Bronchial epithelial cell (primary cell): ENCODE results near the gene SHROOM4. TPM values are rescaled to one million over a fixed set of nuclear protein-coding genes. Genes with fewer than 3 reads are reported as not detected.

Experiments used
- DNase-seq: peaks from one replicate; pipeline ENCODE4 v3.0.0-alpha.2; 2010; ENCODE audit warnings: low read depth
- FAIRE-seq: peaks from 2 replicates; lab custom pipeline; 2011; peaks lifted over from hg19 to GRCh38; lab: Jason Lieb, UNC
- H3K27me3 ChIP-seq: 2 replicates; pipeline ENCODE4 v1.5.1; 2011; ENCODE audit warnings: low read length; ENCODE audit not compliant: control insufficient read depth, insufficient read depth
- H3K36me3 ChIP-seq: 2 replicates; pipeline ENCODE4 v1.5.1; 2011; ENCODE audit warnings: low read length; ENCODE audit not compliant: control insufficient read depth, insufficient read depth
- H3K4me3 ChIP-seq: 2 replicates; pipeline ENCODE4 v1.5.1; 2011; ENCODE audit warnings: mild to moderate bottlenecking, low read depth, low read length, control low read depth
- CTCF ChIP-seq: IDR thresholded peaks from 2 replicates; pipeline ENCODE4 v1.5.1; 2011; ENCODE audit warnings: mild to moderate bottlenecking, moderate library complexity, low read length, control low read depth, inconsistent platforms; ENCODE audit not compliant: insufficient read depth, severe bottlenecking
- total RNA-seq: library from RNA; depleted of rRNA; stranded (reverse); fragments of >200 nt; gene quantifications from 2 replicates; pipeline ENCODE4 v1.2.1, GENCODE V29; 2014

Gene SHROOM4
- total RNA-seq, 1 donor from 2014 or later: 0.26 TPM

- no peak for TF ChIP-seq CTCF
- H3K36me3 ChIP-seq: no peaks in the 10 kb centered on the region
- FAIRE-seq: no peak
- no peak overlapping the region for H3K4me3 ChIP-seq
- no peaks in the 10 kb centered on the region for H3K27me3 ChIP-seq
- DNase-seq: no peak
Observed at GRCh38 chrX:50586407-50586806, 227.6 kb downstream of the SHROOM4 start.

- FAIRE-seq (no peak), DNase-seq (no peak)
- H3K36me3 ChIP-seq: no peaks in the 10 kb centered on the region
- no peaks in the 10 kb centered on the region for H3K27me3 ChIP-seq
- H3K4me3 ChIP-seq: no peak overlapping the region
- TF ChIP-seq CTCF: no peak
Observed at GRCh38 chrX:50581405-50581804, 232.6 kb downstream of the SHROOM4 start.

GRCh38 chrX:50579955-50580354, 234.0 kb downstream of the SHROOM4 start:
- Histone ChIP-seq H3K4me3 (no peak overlapping the region), H3K27me3 (no peaks in the 10 kb centered on the region), H3K36me3 (no peaks in the 10 kb centered on the region)
- FAIRE-seq: peak; percentile 43
- DNase-seq: peak; percentile 60
- peak; percentile 46 for TF ChIP-seq CTCF

GRCh38 chrX:50577326-50577725, 236.7 kb downstream of the SHROOM4 start:
- Histone ChIP-seq H3K36me3 (no peaks in the 10 kb centered on the region), H3K4me3 (no peak overlapping the region), H3K27me3 (no peaks in the 10 kb centered on the region)
- no peak for FAIRE-seq
- no peak for TF ChIP-seq CTCF
- DNase-seq: no peak

GRCh38 chrX:50567636-50568035, 246.4 kb downstream of the SHROOM4 start:
- Histone ChIP-seq H3K36me3 (no peaks in the 10 kb centered on the region), H3K4me3 (no peak overlapping the region), H3K27me3 (no peaks in the 10 kb centered on the region)
- FAIRE-seq (no peak), DNase-seq (no peak)
- TF ChIP-seq CTCF: no peak

- FAIRE-seq (no peak), DNase-seq (peak; percentile 12)
- H3K4me3 ChIP-seq: no peak overlapping the region
- H3K27me3 ChIP-seq: no peaks in the 10 kb centered on the region
- H3K36me3 ChIP-seq: no peaks in the 10 kb centered on the region
- no peak for TF ChIP-seq CTCF
Observed at GRCh38 chrX:50565718-50566117, 248.3 kb downstream of the SHROOM4 start.
